HCT116 (cell line): Measurements from ENCODE around the gene CDH4. TPM values are rescaled to one million over a fixed set of nuclear protein-coding genes. Genes with fewer than 3 reads are reported as not detected.

Experiments
- ATAC-seq: fragments of 200-7000 bp; cut with Tn5 transposase; 2 replicates; pipeline ENCODE4 v1.9.1; 2020; ENCODE audit warnings: mild to moderate bottlenecking, moderate library complexity
- BruUV-seq: library from RNA; stranded (reverse); fragments of 400-500 nt; replicated peaks from 2 replicates; lab custom pipeline; 2021; lab: Mats Ljungman, UMichigan
- CTCF ChIA-PET: fragments of 300-600 bp; sonication (Branson Sonifier 250); formaldehyde crosslinking; loops from one replicate; lab custom pipeline; 2021; ENCODE audit warnings: antibody characterized with exemption; lab: Charles Lee
- POLR2A ChIA-PET: fragments of 300-600, 350-600 bp; sonication (Branson Sonifier 250); formaldehyde crosslinking; loops from one replicate; lab custom pipeline; 2021; ENCODE audit warnings: antibody characterized with exemption; lab: Charles Lee
- RAD21 ChIA-PET, 2 experiments: fragments of 300-600 bp; sonication (Branson Sonifier 250); formaldehyde crosslinking; loops; one replicate each; lab custom pipeline; 2023; ENCODE audit warnings: low total read pairs in 2 of 2; ENCODE audit not compliant: uncharacterized antibody in 2 of 2, unreplicated experiment in 2 of 2, low non-redundant PET in 1 of 2; lab: Charles Lee
- DNase-seq: peaks from one replicate; pipeline ENCODE4 v3.0.0-alpha.2; 2010; ENCODE audit warnings: low read depth, low spot score
- H2AFZ ChIP-seq: fragments of 200-600 bp; shearing (Covaris generic), sonication (generic); 2 replicates; pipeline ENCODE4 v1.6.1; 2017; ENCODE audit warnings: low read depth, mixed run types, mixed read lengths, antibody characterized with exemption, low read length; ENCODE audit not compliant: poor library complexity, severe bottlenecking
- H3K27ac ChIP-seq: 2 replicates; pipeline ENCODE4 v1.5.1; 2012; ENCODE audit warnings: low read depth, low read length
- H3K27me3 ChIP-seq: fragments of 200-600 bp; sonication (generic); 2 replicates; pipeline ENCODE4 v1.6.1; 2016; ENCODE audit warnings: mixed run types, low read length, mixed read lengths; ENCODE audit not compliant: insufficient read depth
- H3K36me3 ChIP-seq, 2 experiments: fragments of 200-500 bp in 1 of 2; fragments of 200-600 bp in 1 of 2; sonication (Bioruptor generic) in 1 of 2; sonication (generic) in 1 of 2; 2 replicates each; pipeline versions ENCODE4 v1.5.1 to v1.6.1; 2014 to 2016; ENCODE audit warnings: low read length in 2 of 2, inconsistent platforms in 1 of 2, mixed read lengths in 1 of 2, mixed run types in 1 of 2; ENCODE audit not compliant: insufficient read depth in 2 of 2, control insufficient read depth in 1 of 2
- H3K4me1 ChIP-seq, 2 experiments: fragments of 200-600 bp in 1 of 2; sonication (generic) in 1 of 2; 2 replicates each; pipeline versions ENCODE4 v1.5.1 to v1.6.1; 2012 to 2017; ENCODE audit warnings: low read length in 2 of 2, inconsistent platforms in 1 of 2, mild to moderate bottlenecking in 1 of 2, mixed read lengths in 1 of 2, mixed run types in 1 of 2, moderate library complexity in 1 of 2; ENCODE audit not compliant: insufficient read depth in 2 of 2, control insufficient read depth in 1 of 2
- H3K4me2 ChIP-seq: fragments of 200-600 bp; sonication (generic); 2 replicates; pipeline ENCODE4 v1.6.1; 2017; ENCODE audit warnings: mixed run types, low read length, mixed read lengths
- H3K4me3 ChIP-seq, 2 experiments: fragments of 200-600 bp in 1 of 2; sonication (generic) in 1 of 2; replicated peaks in 1 of 2; 2 replicates each; pipeline ENCODE4 v1.5.1; 2011 to 2016; ENCODE audit warnings: low read length in 2 of 2, control low read depth in 1 of 2, low read depth in 1 of 2, mild to moderate bottlenecking in 1 of 2, mixed read lengths in 1 of 2, mixed run types in 1 of 2
- H3K79me2 ChIP-seq: fragments of 200-600 bp; sonication (generic); 2 replicates; pipeline ENCODE4 v1.6.1; 2017; ENCODE audit warnings: mild to moderate bottlenecking, mixed run types, low read length, moderate library complexity, mixed read lengths; ENCODE audit not compliant: insufficient read depth
- H3K9ac ChIP-seq: fragments of 200-600 bp; sonication (generic); 2 replicates; pipeline ENCODE4 v1.6.1; 2016; ENCODE audit warnings: low read length, mixed read lengths
- H3K9me2 ChIP-seq: fragments of 200-600 bp; sonication (generic), shearing (Covaris generic); 2 replicates; pipeline ENCODE4 v1.6.1; 2017; ENCODE audit warnings: mixed run types, mild to moderate bottlenecking, moderate library complexity; ENCODE audit not compliant: insufficient read depth
- H3K9me3 ChIP-seq, 2 experiments: fragments of 200-500 bp in 1 of 2; fragments of 200-600 bp in 1 of 2; sonication (Bioruptor generic) in 1 of 2; sonication (generic) in 1 of 2; 2 replicates each; pipeline ENCODE4 v1.6.1; 2014 to 2017; ENCODE audit warnings: low read length in 2 of 2, mixed read lengths in 2 of 2, inconsistent platforms in 1 of 2, low read depth in 1 of 2, mild to moderate bottlenecking in 1 of 2, mixed run types in 1 of 2, moderate library complexity in 1 of 2; ENCODE audit not compliant: control insufficient read depth in 1 of 2, insufficient read depth in 1 of 2
- H4K20me1 ChIP-seq: fragments of 200-600 bp; sonication (generic), shearing (Covaris generic); 2 replicates; pipeline ENCODE4 v1.6.1; 2017; ENCODE audit warnings: mixed run types, mild to moderate bottlenecking, moderate library complexity; ENCODE audit not compliant: insufficient read depth
- CEBPB ChIP-seq: IDR thresholded peaks from 2 replicates; pipeline ENCODE4 v1.6.1; 2012; ENCODE audit warnings: low read depth
- ELF1 ChIP-seq: IDR thresholded peaks from 2 replicates; pipeline ENCODE4 v1.6.1; 2012; ENCODE audit warnings: low read depth, borderline replicate concordance
- FOSL1 ChIP-seq: IDR thresholded peaks from 2 replicates; pipeline ENCODE4 v1.6.1; 2012; ENCODE audit warnings: low read depth
- RAD21 ChIP-seq: IDR thresholded peaks from 2 replicates; pipeline ENCODE4 v1.6.1; 2012; ENCODE audit warnings: low read depth, mild to moderate bottlenecking
- REST ChIP-seq: IDR thresholded peaks from 2 replicates; pipeline ENCODE4 v1.6.1; 2012; ENCODE audit warnings: low read depth
- SP1 ChIP-seq: IDR thresholded peaks from 2 replicates; pipeline ENCODE4 v1.6.1; 2012; ENCODE audit warnings: low read depth
- SRF ChIP-seq: IDR thresholded peaks from 2 replicates; pipeline ENCODE4 v1.6.1; 2012; ENCODE audit warnings: low read depth
- intact Hi-C: fragments of 100-400 bp; cut with micrococcal nuclease; formaldehyde crosslinking; loops from 2 replicates; pipeline ENCODE4 v1.10.0; 2022
- total RNA-seq: library from RNA; stranded (reverse); gene quantifications from one replicate; pipeline ENCODE4 v1.2.1, GENCODE V29; 2021; ENCODE audit not compliant: unreplicated experiment
- TF ChIP-seq, protein P1 (sequence below): IDR thresholded peaks from 2 replicates; pipeline ENCODE4 v1.6.1; 2012
- TF ChIP-seq, protein P2 (sequence below): IDR thresholded peaks from 2 replicates; pipeline ENCODE4 v1.6.1; 2011; ENCODE audit warnings: mild to moderate bottlenecking, low read length, moderate library complexity; ENCODE audit not compliant: insufficient replicate concordance; ENCODE audit errors: extremely low read depth
- TF ChIP-seq, protein P3 (sequence below), 3 experiments: fragments of 200-600 bp in 1 of 3; sonication (generic) in 1 of 3; IDR thresholded peaks in 2 of 3; conservative IDR thresholded peaks in 1 of 3; 2 replicates each; pipeline ENCODE4 v1.5.1; 2012 to 2017; ENCODE audit warnings: low read depth in 2 of 3, low read length in 2 of 3, antibody characterized with exemption in 1 of 3, borderline replicate concordance in 1 of 3, control low read depth in 1 of 3, mild to moderate bottlenecking in 1 of 3, mixed read lengths in 1 of 3, mixed run types in 1 of 3, moderate library complexity in 1 of 3; ENCODE audit not compliant: insufficient read depth in 1 of 3
- TF ChIP-seq, protein P4 (sequence below): IDR thresholded peaks from 2 replicates; pipeline ENCODE4 v1.6.1; 2012

Gene CDH4
- total RNA-seq, 1 experiment from 2014 or later: not detected

DNA sequence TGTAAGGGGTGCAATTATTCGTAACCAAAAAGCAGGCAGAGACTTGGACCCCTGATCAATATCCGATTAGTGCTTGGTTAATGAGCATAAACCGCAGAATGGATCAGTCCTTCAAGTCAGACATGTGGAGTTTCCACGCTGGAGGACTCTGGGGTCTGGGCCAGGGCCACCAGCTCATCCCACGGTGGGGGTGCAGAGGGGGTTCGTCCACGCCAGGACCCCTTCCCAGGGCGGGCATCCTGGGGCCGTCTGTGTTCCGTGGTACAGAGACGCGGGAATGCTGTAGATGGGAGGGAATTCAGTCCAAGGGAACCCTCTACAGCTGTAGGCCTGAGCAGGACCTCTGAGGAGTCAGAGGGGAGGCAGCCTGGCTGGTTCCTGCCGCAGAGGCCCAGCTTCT lies 615.9 kb downstream of the CDH4 start:
- POLR2A ChIA-PET: no interaction called here
- CTCF ChIA-PET: no interaction called here
- H3K9ac ChIP-seq: no peak overlapping the region
- H2AFZ ChIP-seq: no peak overlapping the region
- no peaks in the 10 kb centered on the region for H3K4me1 ChIP-seq
- RAD21 ChIA-PET: no interaction called here
- no peak for DNase-seq
- no peaks in the 10 kb centered on the region for H3K9me3 ChIP-seq
- H3K36me3 ChIP-seq: no peaks in the 10 kb centered on the region
- no peaks in the 10 kb centered on the region for H3K79me2 ChIP-seq
- H4K20me1 ChIP-seq: no peaks in the 10 kb centered on the region
- H3K27me3 ChIP-seq: peaks cover 12% of the 10 kb centered on the region
- H3K4me2 ChIP-seq: no peak overlapping the region
- no TSS peak for BruUV-seq
- intact Hi-C loops: no loop called here
- H3K27ac ChIP-seq: no peak overlapping the region
- ATAC-seq: no peak
- H3K4me3 ChIP-seq: no peak overlapping the region
- H3K9me2 ChIP-seq: no peaks in the 10 kb centered on the region
- TF ChIP-seq CEBPB (no peak), SRF (no peak), SP1 (no peak), FOSL1 (no peak), REST (no peak), ELF1 (no peak), RAD21 (no peak)
- TF ChIP-seq, protein P1, sequence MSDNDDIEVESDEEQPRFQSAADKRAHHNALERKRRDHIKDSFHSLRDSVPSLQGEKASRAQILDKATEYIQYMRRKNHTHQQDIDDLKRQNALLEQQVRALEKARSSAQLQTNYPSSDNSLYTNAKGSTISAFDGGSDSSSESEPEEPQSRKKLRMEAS: no peak
- TF ChIP-seq, protein P2, sequence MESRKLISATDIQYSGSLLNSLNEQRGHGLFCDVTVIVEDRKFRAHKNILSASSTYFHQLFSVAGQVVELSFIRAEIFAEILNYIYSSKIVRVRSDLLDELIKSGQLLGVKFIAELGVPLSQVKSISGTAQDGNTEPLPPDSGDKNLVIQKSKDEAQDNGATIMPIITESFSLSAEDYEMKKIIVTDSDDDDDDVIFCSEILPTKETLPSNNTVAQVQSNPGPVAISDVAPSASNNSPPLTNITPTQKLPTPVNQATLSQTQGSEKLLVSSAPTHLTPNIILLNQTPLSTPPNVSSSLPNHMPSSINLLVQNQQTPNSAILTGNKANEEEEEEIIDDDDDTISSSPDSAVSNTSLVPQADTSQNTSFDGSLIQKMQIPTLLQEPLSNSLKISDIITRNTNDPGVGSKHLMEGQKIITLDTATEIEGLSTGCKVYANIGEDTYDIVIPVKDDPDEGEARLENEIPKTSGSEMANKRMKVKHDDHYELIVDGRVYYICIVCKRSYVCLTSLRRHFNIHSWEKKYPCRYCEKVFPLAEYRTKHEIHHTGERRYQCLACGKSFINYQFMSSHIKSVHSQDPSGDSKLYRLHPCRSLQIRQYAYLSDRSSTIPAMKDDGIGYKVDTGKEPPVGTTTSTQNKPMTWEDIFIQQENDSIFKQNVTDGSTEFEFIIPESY: no peak
- TF ChIP-seq, protein P3, sequence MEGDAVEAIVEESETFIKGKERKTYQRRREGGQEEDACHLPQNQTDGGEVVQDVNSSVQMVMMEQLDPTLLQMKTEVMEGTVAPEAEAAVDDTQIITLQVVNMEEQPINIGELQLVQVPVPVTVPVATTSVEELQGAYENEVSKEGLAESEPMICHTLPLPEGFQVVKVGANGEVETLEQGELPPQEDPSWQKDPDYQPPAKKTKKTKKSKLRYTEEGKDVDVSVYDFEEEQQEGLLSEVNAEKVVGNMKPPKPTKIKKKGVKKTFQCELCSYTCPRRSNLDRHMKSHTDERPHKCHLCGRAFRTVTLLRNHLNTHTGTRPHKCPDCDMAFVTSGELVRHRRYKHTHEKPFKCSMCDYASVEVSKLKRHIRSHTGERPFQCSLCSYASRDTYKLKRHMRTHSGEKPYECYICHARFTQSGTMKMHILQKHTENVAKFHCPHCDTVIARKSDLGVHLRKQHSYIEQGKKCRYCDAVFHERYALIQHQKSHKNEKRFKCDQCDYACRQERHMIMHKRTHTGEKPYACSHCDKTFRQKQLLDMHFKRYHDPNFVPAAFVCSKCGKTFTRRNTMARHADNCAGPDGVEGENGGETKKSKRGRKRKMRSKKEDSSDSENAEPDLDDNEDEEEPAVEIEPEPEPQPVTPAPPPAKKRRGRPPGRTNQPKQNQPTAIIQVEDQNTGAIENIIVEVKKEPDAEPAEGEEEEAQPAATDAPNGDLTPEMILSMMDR (IDR thresholded peaks at IDR 0.05 in 2 of 3, conservative IDR thresholded peaks at IDR 0.05 in 1 of 3; ENCODE audit: borderline replicate concordance in 1 of 3, insufficient read depth in 1 of 3, low read depth in 2 of 3, low read length in 2 of 3): no peak
- TF ChIP-seq, protein P4, sequence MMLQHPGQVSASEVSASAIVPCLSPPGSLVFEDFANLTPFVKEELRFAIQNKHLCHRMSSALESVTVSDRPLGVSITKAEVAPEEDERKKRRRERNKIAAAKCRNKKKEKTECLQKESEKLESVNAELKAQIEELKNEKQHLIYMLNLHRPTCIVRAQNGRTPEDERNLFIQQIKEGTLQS: no peak
